ENCODE data around the gene TOM1. TPM values are rescaled to one million over a fixed set of nuclear protein-coding genes. Genes with fewer than 3 reads are reported as not detected.
A peak's percentile ranks its signal among the peaks of the same experiment; 100 is the strongest.

The TOM1 gene
- polyA plus RNA-seq, 2 donors, result 86.4 to 88.0 TPM

- Histone ChIP-seq H3K4me3 (ENCODE audit: low read depth in 1 of 2, low read length in 2 of 2) (no peak overlapping the region), H3K9me3 (ENCODE audit: control insufficient read depth in 2 of 2, insufficient read depth in 1 of 2, low read depth in 1 of 2, low read length in 1 of 2) (no peaks in the 10 kb centered on the region), H3K27ac (ENCODE audit: low read depth in 2 of 2, low read length in 1 of 2) (peak overlapping the region in 1 of 2 donors; percentile 55), H3K4me1 (ENCODE audit: control insufficient read depth in 2 of 2, insufficient read depth in 2 of 2, low read length in 1 of 2) (peaks cover 3 to 9% of the 10 kb centered on the region in 2 donors), H3K27me3 (ENCODE audit: control insufficient read depth in 1 of 2, insufficient read depth in 2 of 2, low read length in 2 of 2) (no peaks in the 10 kb centered on the region), H3K36me3 (ENCODE audit: control insufficient read depth in 2 of 2, insufficient read depth in 2 of 2, low read length in 1 of 2) (peaks cover 0 to 3% of the 10 kb centered on the region in 2 donors)
- WGBS, 2 donors, result 84 to 92% methylated on average over 8 of the region's 8 CpGs
Measured at GRCh38 chr22:35305525-35306070, 5.9 kb downstream of the TOM1 start.

GRCh38 chr22:35306350-35306967 lies 6.8 kb downstream of the TOM1 start:
- Histone ChIP-seq H3K36me3 (ENCODE audit: control insufficient read depth in 2 of 2, insufficient read depth in 2 of 2, low read length in 1 of 2) (peaks cover 0 to 6% of the 10 kb centered on the region in 2 donors), H3K27ac (ENCODE audit: low read depth in 2 of 2, low read length in 1 of 2) (peak overlapping the region; percentile 21 to 72), H3K4me3 (ENCODE audit: low read depth in 1 of 2, low read length in 2 of 2) (no peak overlapping the region), H3K4me1 (ENCODE audit: control insufficient read depth in 2 of 2, insufficient read depth in 2 of 2, low read length in 1 of 2) (peaks cover 9 to 17% of the 10 kb centered on the region in 2 donors), H3K9me3 (ENCODE audit: control insufficient read depth in 2 of 2, insufficient read depth in 1 of 2, low read depth in 1 of 2, low read length in 1 of 2) (no peaks in the 10 kb centered on the region), H3K27me3 (ENCODE audit: control insufficient read depth in 1 of 2, insufficient read depth in 2 of 2, low read length in 2 of 2) (no peaks in the 10 kb centered on the region)
- 48 to 57% methylated on average over 4 of the region's 4 CpGs for WGBS, 2 donors

- WGBS, 2 donors, result 82 to 86% methylated on average over 9 of the region's 9 CpGs
- peak overlapping the region in 1 of 2 donors; percentile 79 for H3K27ac ChIP-seq (ENCODE audit: low read depth in 2 of 2, low read length in 1 of 2)
- no peaks in the 10 kb centered on the region for H3K27me3 ChIP-seq (ENCODE audit: control insufficient read depth in 1 of 2, insufficient read depth in 2 of 2, low read length in 2 of 2)
- H3K4me3 ChIP-seq (ENCODE audit: low read depth in 1 of 2, low read length in 2 of 2), result no peak overlapping the region
- peaks cover 11 to 23% of the 10 kb centered on the region in 2 donors for H3K4me1 ChIP-seq (ENCODE audit: control insufficient read depth in 2 of 2, insufficient read depth in 2 of 2, low read length in 1 of 2)
- no peaks in the 10 kb centered on the region for H3K9me3 ChIP-seq (ENCODE audit: control insufficient read depth in 2 of 2, insufficient read depth in 1 of 2, low read depth in 1 of 2, low read length in 1 of 2)
- H3K36me3 ChIP-seq (ENCODE audit: control insufficient read depth in 2 of 2, insufficient read depth in 2 of 2, low read length in 1 of 2), result peaks cover 0 to 8% of the 10 kb centered on the region in 2 donors
Measured at GRCh38 chr22:35307372-35307771, 7.7 kb downstream of the TOM1 start.

- Histone ChIP-seq H3K27me3 (ENCODE audit: control insufficient read depth in 1 of 2, insufficient read depth in 2 of 2, low read length in 2 of 2) (no peaks in the 10 kb centered on the region), H3K9me3 (ENCODE audit: control insufficient read depth in 2 of 2, insufficient read depth in 1 of 2, low read depth in 1 of 2, low read length in 1 of 2) (no peaks in the 10 kb centered on the region), H3K4me1 (ENCODE audit: control insufficient read depth in 2 of 2, insufficient read depth in 2 of 2, low read length in 1 of 2) (peaks cover 14 to 27% of the 10 kb centered on the region in 2 donors), H3K27ac (ENCODE audit: low read depth in 2 of 2, low read length in 1 of 2) (peak overlapping the region in 1 of 2 donors; percentile 43), H3K4me3 (ENCODE audit: low read depth in 1 of 2, low read length in 2 of 2) (no peak overlapping the region), H3K36me3 (ENCODE audit: control insufficient read depth in 2 of 2, insufficient read depth in 2 of 2, low read length in 1 of 2) (peaks cover 0 to 8% of the 10 kb centered on the region in 2 donors)
- 85 to 93% methylated on average over 7 of the region's 7 CpGs for WGBS, 2 donors
Measured at GRCh38 chr22:35307892-35308291, 8.2 kb downstream of the TOM1 start.

GRCh38 chr22:35308480-35309021 lies 8.9 kb downstream of the TOM1 start:
- H3K9me3 ChIP-seq (ENCODE audit: control insufficient read depth in 2 of 2, insufficient read depth in 1 of 2, low read depth in 1 of 2, low read length in 1 of 2), result no peaks in the 10 kb centered on the region
- H3K4me3 ChIP-seq (ENCODE audit: low read depth in 1 of 2, low read length in 2 of 2), result no peak overlapping the region
- 79 to 82% methylated on average over 6 of the region's 6 CpGs for WGBS, 2 donors
- H3K27ac ChIP-seq (ENCODE audit: low read depth in 2 of 2, low read length in 1 of 2), result peak overlapping the region; percentile 34 to 56
- H3K36me3 ChIP-seq (ENCODE audit: control insufficient read depth in 2 of 2, insufficient read depth in 2 of 2, low read length in 1 of 2), result peaks cover 0 to 8% of the 10 kb centered on the region in 2 donors
- peaks cover 14 to 24% of the 10 kb centered on the region in 2 donors for H3K4me1 ChIP-seq (ENCODE audit: control insufficient read depth in 2 of 2, insufficient read depth in 2 of 2, low read length in 1 of 2)
- H3K27me3 ChIP-seq (ENCODE audit: control insufficient read depth in 1 of 2, insufficient read depth in 2 of 2, low read length in 2 of 2), result no peaks in the 10 kb centered on the region

GRCh38 chr22:35310556-35311550 lies 11.2 kb downstream of the TOM1 start:
- Histone ChIP-seq H3K4me3 (ENCODE audit: low read depth in 1 of 2, low read length in 2 of 2) (no peak overlapping the region), H3K4me1 (ENCODE audit: control insufficient read depth in 2 of 2, insufficient read depth in 2 of 2, low read length in 1 of 2) (peaks cover 17 to 35% of the 10 kb centered on the region in 2 donors), H3K9me3 (ENCODE audit: control insufficient read depth in 2 of 2, insufficient read depth in 1 of 2, low read depth in 1 of 2, low read length in 1 of 2) (no peaks in the 10 kb centered on the region), H3K27me3 (ENCODE audit: control insufficient read depth in 1 of 2, insufficient read depth in 2 of 2, low read length in 2 of 2) (no peaks in the 10 kb centered on the region), H3K36me3 (ENCODE audit: control insufficient read depth in 2 of 2, insufficient read depth in 2 of 2, low read length in 1 of 2) (peaks cover 0 to 7% of the 10 kb centered on the region in 2 donors), H3K27ac (ENCODE audit: low read depth in 2 of 2, low read length in 1 of 2) (peak overlapping the region; percentile 76 to 98)
- 59 to 78% methylated on average over 18 of the region's 18 CpGs for WGBS, 2 donors

GRCh38 chr22:35311551-35311999 lies 11.9 kb downstream of the TOM1 start:
- WGBS, 2 donors, result 89 to 90% methylated on average over 8 of the region's 8 CpGs
- Histone ChIP-seq H3K4me3 (ENCODE audit: low read depth in 1 of 2, low read length in 2 of 2) (no peak overlapping the region), H3K4me1 (ENCODE audit: control insufficient read depth in 2 of 2, insufficient read depth in 2 of 2, low read length in 1 of 2) (peaks cover 17 to 39% of the 10 kb centered on the region in 2 donors), H3K9me3 (ENCODE audit: control insufficient read depth in 2 of 2, insufficient read depth in 1 of 2, low read depth in 1 of 2, low read length in 1 of 2) (no peaks in the 10 kb centered on the region), H3K36me3 (ENCODE audit: control insufficient read depth in 2 of 2, insufficient read depth in 2 of 2, low read length in 1 of 2) (peaks cover 0 to 7% of the 10 kb centered on the region in 2 donors), H3K27me3 (ENCODE audit: control insufficient read depth in 1 of 2, insufficient read depth in 2 of 2, low read length in 2 of 2) (no peaks in the 10 kb centered on the region), H3K27ac (ENCODE audit: low read depth in 2 of 2, low read length in 1 of 2) (peak overlapping the region; percentile 76 to 98)

- peaks cover 0 to 9% of the 10 kb centered on the region in 2 donors for H3K36me3 ChIP-seq (ENCODE audit: control insufficient read depth in 2 of 2, insufficient read depth in 2 of 2, low read length in 1 of 2)
- no peaks in the 10 kb centered on the region for H3K27me3 ChIP-seq (ENCODE audit: control insufficient read depth in 1 of 2, insufficient read depth in 2 of 2, low read length in 2 of 2)
- no peaks in the 10 kb centered on the region for H3K9me3 ChIP-seq (ENCODE audit: control insufficient read depth in 2 of 2, insufficient read depth in 1 of 2, low read depth in 1 of 2, low read length in 1 of 2)
- 64 to 69% methylated on average over 13 of the region's 13 CpGs for WGBS, 2 donors
- peaks cover 15 to 39% of the 10 kb centered on the region in 2 donors for H3K4me1 ChIP-seq (ENCODE audit: control insufficient read depth in 2 of 2, insufficient read depth in 2 of 2, low read length in 1 of 2)
- no peak overlapping the region for H3K4me3 ChIP-seq (ENCODE audit: low read depth in 1 of 2, low read length in 2 of 2)
- peak overlapping the region; percentile 73 to 98 for H3K27ac ChIP-seq (ENCODE audit: low read depth in 2 of 2, low read length in 1 of 2)
Measured at GRCh38 chr22:35312198-35313059, 12.7 kb downstream of the TOM1 start.
